ENCODE measurements around the gene ATG16L1.

The ATG16L1 gene

DNA sequence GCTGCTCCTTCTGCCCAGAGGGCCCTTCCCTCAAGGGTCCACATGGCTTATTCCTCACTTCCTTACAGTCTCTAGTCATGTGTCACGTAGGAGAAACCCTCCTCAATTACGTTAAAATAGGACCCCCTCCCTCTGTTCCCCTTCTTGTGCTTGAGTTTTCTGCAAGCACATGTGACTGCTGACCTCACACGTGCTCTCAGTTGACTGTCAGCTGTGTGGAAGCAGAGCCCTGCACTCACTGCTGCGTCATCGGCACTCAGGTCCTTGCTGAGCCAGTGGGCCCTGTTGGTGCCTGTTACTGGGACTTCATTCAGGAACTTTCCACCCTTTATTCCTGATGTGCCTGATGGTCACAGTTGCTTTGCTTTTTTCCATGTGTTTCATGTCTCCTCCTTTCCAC lies 11.1 kb downstream of the ATG16L1 start:
- Histone ChIP-seq H3K4me2 (ENCODE audit: low read length) (no peak overlapping the region), H3K4me3 (ENCODE audit: low read length) (no peak overlapping the region), H3K9ac (ENCODE audit: low read depth, low read length) (no peak overlapping the region), H3K27me3 (ENCODE audit: control insufficient read depth, insufficient read depth, low read length) (no peaks in the 10 kb centered on the region), H3K9me3 (replicated peaks; ENCODE audit: low read length) (no peaks in the 10 kb centered on the region), H3K36me3 (ENCODE audit: insufficient read depth, low read length) (peaks cover 78% of the 10 kb centered on the region), H3K4me1 (ENCODE audit: control insufficient read depth, insufficient read depth, low read length) (no peaks in the 10 kb centered on the region)

- Histone ChIP-seq H3K4me2 (ENCODE audit: low read length) (no peak overlapping the region), H3K36me3 (ENCODE audit: insufficient read depth, low read length) (peaks cover 79% of the 10 kb centered on the region), H3K4me1 (ENCODE audit: control insufficient read depth, insufficient read depth, low read length) (no peaks in the 10 kb centered on the region), H3K4me3 (ENCODE audit: low read length) (no peak overlapping the region), H3K27me3 (ENCODE audit: control insufficient read depth, insufficient read depth, low read length) (no peaks in the 10 kb centered on the region), H3K9ac (ENCODE audit: low read depth, low read length) (no peak overlapping the region), H3K9me3 (replicated peaks; ENCODE audit: low read length) (no peaks in the 10 kb centered on the region)
Measured at GRCh38 chr2:233263045-233263570, 11.6 kb downstream of the ATG16L1 start.

DNA sequence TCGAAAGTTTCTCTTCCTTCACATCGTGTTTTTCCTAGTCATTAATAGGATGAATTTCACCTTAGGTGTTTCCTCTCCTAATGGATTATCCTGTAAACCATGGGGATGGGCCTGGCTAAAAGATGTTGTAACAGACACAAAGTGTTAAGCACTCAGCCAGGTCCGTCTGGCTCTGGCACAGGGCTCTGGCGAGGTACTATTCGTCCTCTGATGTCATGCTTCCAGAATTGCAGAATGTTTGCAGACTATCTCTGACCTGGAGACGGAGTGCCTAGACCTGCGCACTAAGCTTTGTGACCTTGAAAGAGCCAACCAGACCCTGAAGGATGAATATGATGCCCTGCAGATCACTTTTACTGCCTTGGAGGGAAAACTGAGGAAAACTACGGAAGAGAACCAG lies 13.2 kb downstream of the ATG16L1 start:
- no peak overlapping the region for H3K4me2 ChIP-seq (ENCODE audit: low read length)
- no peak overlapping the region for H3K4me3 ChIP-seq (ENCODE audit: low read length)
- H3K36me3 ChIP-seq (ENCODE audit: insufficient read depth, low read length), result peaks cover 76% of the 10 kb centered on the region
- no peak overlapping the region for H3K9ac ChIP-seq (ENCODE audit: low read depth, low read length)
- no peaks in the 10 kb centered on the region for H3K27me3 ChIP-seq (ENCODE audit: control insufficient read depth, insufficient read depth, low read length)
- H3K4me1 ChIP-seq (ENCODE audit: control insufficient read depth, insufficient read depth, low read length), result no peaks in the 10 kb centered on the region
- H3K9me3 ChIP-seq (replicated peaks; ENCODE audit: low read length), result no peaks in the 10 kb centered on the region

DNA sequence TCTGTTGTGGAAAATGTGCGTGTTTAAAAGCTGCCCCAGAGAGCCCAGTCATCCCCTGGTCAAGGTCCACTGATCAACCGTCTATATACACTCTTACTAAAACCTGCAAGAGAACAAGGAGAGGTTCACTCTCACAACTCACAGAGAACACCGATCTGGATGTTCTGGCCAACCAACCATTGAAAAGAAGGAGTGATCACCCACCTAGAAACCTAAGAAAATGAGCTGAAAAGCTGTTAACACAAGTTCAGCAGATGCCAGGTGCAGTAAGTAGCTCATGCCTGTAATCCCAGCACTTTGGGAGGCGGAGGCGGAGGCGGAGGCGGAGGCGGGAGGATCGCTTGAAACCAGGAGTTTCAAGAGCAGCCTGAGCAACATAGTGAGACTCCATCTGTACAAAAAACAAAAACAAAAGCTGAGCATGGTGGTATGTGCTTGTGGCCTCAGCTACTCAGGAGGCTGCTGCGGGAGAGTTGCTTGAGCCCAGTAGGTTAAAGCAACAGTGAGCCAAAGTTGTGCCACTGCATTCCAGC lies 14.5 kb downstream of the ATG16L1 start:
- H3K4me2 ChIP-seq (ENCODE audit: low read length), result no peak overlapping the region
- no peaks in the 10 kb centered on the region for H3K9me3 ChIP-seq (replicated peaks; ENCODE audit: low read length)
- no peak overlapping the region for H3K9ac ChIP-seq (ENCODE audit: low read depth, low read length)
- no peaks in the 10 kb centered on the region for H3K27me3 ChIP-seq (ENCODE audit: control insufficient read depth, insufficient read depth, low read length)
- H3K36me3 ChIP-seq (ENCODE audit: insufficient read depth, low read length), result peaks cover 74% of the 10 kb centered on the region
- no peak overlapping the region for H3K4me3 ChIP-seq (ENCODE audit: low read length)
- no peaks in the 10 kb centered on the region for H3K4me1 ChIP-seq (ENCODE audit: control insufficient read depth, insufficient read depth, low read length)

GRCh38 chr2:233266481-233266880 lies 15.0 kb downstream of the ATG16L1 start:
- H3K4me2 ChIP-seq (ENCODE audit: low read length), result no peak overlapping the region
- H3K36me3 ChIP-seq (ENCODE audit: insufficient read depth, low read length), result peaks cover 73% of the 10 kb centered on the region
- no peaks in the 10 kb centered on the region for H3K4me1 ChIP-seq (ENCODE audit: control insufficient read depth, insufficient read depth, low read length)
- no peak overlapping the region for H3K4me3 ChIP-seq (ENCODE audit: low read length)
- no peaks in the 10 kb centered on the region for H3K9me3 ChIP-seq (replicated peaks; ENCODE audit: low read length)
- H3K27me3 ChIP-seq (ENCODE audit: control insufficient read depth, insufficient read depth, low read length), result no peaks in the 10 kb centered on the region
- no peak overlapping the region for H3K9ac ChIP-seq (ENCODE audit: low read depth, low read length)

DNA sequence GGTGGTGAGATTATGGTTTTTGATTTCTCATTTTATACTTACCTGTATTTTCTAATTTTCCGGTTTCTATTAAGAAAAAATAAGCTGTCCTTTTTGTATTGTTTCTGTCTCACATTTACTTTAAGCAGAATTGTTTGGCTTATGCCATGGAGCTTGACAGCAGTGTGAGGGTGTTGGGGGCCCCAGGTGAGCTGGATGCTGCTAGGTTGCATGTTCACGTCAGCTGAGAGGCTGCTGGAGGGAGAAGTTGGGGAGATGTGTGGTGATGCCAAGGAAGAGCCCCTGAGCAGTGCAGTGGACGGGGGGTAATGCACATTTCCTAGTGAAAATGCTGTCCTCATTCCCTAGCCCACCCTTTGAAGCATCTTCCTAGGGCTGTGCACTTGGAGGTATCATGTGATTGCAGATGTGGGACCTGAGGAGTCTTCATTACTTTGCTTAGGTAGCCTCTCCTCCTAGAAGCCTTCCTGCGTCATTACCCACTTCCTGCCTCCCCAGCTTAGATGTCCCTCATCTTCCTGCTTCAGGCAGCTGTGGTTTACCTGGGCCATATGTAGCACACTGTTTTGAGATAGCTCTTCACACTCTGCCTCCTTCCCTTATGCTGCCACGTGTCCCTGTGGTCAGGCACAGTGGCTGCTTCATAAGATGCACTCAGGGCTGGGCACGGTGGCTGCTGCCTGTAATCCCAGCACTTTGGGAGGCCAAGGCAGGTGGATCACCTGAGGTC lies 16.2 kb downstream of the ATG16L1 start:
- Histone ChIP-seq H3K4me1 (ENCODE audit: control insufficient read depth, insufficient read depth, low read length) (no peaks in the 10 kb centered on the region), H3K4me3 (ENCODE audit: low read length) (no peak overlapping the region), H3K9me3 (replicated peaks; ENCODE audit: low read length) (no peaks in the 10 kb centered on the region), H3K36me3 (ENCODE audit: insufficient read depth, low read length) (peaks cover 73% of the 10 kb centered on the region), H3K27me3 (ENCODE audit: control insufficient read depth, insufficient read depth, low read length) (no peaks in the 10 kb centered on the region), H3K4me2 (ENCODE audit: low read length) (no peak overlapping the region), H3K9ac (ENCODE audit: low read depth, low read length) (no peak overlapping the region)

DNA sequence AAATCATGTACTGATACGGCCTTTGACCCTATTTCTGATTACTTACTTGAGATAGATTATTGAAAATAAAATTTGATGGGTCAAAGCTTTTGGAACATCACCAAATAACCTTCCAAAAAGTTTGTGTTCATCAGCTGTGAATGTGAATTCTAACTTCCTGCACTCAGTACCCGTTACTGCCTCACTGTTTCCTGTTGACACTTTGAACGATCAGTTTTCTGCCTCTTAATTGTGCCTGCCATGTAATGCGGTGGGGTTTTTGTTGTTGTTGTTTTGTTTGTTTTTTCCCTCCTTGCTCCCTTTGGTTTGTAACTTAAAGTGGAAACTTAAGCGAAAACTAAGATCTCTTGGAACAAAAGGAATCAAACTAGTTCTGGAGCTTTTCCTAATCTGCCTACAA lies 18.9 kb downstream of the ATG16L1 start:
- Histone ChIP-seq H3K4me2 (ENCODE audit: low read length) (no peak overlapping the region), H3K27me3 (ENCODE audit: control insufficient read depth, insufficient read depth, low read length) (no peaks in the 10 kb centered on the region), H3K4me1 (ENCODE audit: control insufficient read depth, insufficient read depth, low read length) (no peaks in the 10 kb centered on the region), H3K9ac (ENCODE audit: low read depth, low read length) (no peak overlapping the region), H3K9me3 (replicated peaks; ENCODE audit: low read length) (no peaks in the 10 kb centered on the region), H3K4me3 (ENCODE audit: low read length) (no peak overlapping the region), H3K36me3 (ENCODE audit: insufficient read depth, low read length) (peaks cover 74% of the 10 kb centered on the region)

- no peak overlapping the region for H3K4me3 ChIP-seq (ENCODE audit: low read length)
- no peaks in the 10 kb centered on the region for H3K9me3 ChIP-seq (replicated peaks; ENCODE audit: low read length)
- no peak overlapping the region for H3K4me2 ChIP-seq (ENCODE audit: low read length)
- no peaks in the 10 kb centered on the region for H3K27me3 ChIP-seq (ENCODE audit: control insufficient read depth, insufficient read depth, low read length)
- H3K36me3 ChIP-seq (ENCODE audit: insufficient read depth, low read length), result peaks cover 76% of the 10 kb centered on the region
- no peaks in the 10 kb centered on the region for H3K4me1 ChIP-seq (ENCODE audit: control insufficient read depth, insufficient read depth, low read length)
- no peak overlapping the region for H3K9ac ChIP-seq (ENCODE audit: low read depth, low read length)
Measured at GRCh38 chr2:233270951-233271350, 19.5 kb downstream of the ATG16L1 start.

- Histone ChIP-seq H3K4me2 (ENCODE audit: low read length) (no peak overlapping the region), H3K9me3 (replicated peaks; ENCODE audit: low read length) (no peaks in the 10 kb centered on the region), H3K4me3 (ENCODE audit: low read length) (no peak overlapping the region), H3K27me3 (ENCODE audit: control insufficient read depth, insufficient read depth, low read length) (no peaks in the 10 kb centered on the region), H3K9ac (ENCODE audit: low read depth, low read length) (no peak overlapping the region), H3K4me1 (ENCODE audit: control insufficient read depth, insufficient read depth, low read length) (no peaks in the 10 kb centered on the region), H3K36me3 (ENCODE audit: insufficient read depth, low read length) (peaks cover 76% of the 10 kb centered on the region)
Measured at GRCh38 chr2:233271693-233272092, 20.2 kb downstream of the ATG16L1 start.

- H3K9ac ChIP-seq (ENCODE audit: low read depth, low read length), result no peak overlapping the region
- peaks cover 80% of the 10 kb centered on the region for H3K36me3 ChIP-seq (ENCODE audit: insufficient read depth, low read length)
- H3K4me2 ChIP-seq (ENCODE audit: low read length), result no peak overlapping the region
Measured at GRCh38 chr2:233273120-233273519, 21.6 kb downstream of the ATG16L1 start.

DNA sequence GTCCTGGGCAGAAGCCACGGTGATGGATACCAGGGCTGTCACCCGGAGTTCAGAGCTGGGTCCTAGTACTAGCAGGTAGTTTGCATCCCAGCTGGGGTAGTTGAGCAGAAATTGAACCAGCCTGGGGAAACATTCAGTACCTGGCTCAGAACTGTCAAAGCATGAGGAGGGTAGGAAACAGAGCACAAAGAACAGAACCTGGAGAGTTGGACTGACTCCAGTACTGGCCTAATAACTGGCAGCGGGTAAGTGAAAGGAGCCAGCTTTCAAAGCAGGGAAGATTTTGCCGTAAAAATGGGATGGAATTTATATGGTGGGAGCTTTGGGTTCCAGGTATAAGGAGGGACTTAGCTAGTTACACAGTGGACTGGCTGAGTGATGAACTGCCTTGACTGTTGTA lies 23.8 kb downstream of the ATG16L1 start:
- no peak overlapping the region for H3K4me3 ChIP-seq (ENCODE audit: low read length)
- no peaks in the 10 kb centered on the region for H3K4me1 ChIP-seq (ENCODE audit: control insufficient read depth, insufficient read depth, low read length)
- H3K27me3 ChIP-seq (ENCODE audit: control insufficient read depth, insufficient read depth, low read length), result no peaks in the 10 kb centered on the region
- H3K4me2 ChIP-seq (ENCODE audit: low read length), result no peak overlapping the region
- H3K9ac ChIP-seq (ENCODE audit: low read depth, low read length), result no peak overlapping the region
- no peaks in the 10 kb centered on the region for H3K9me3 ChIP-seq (replicated peaks; ENCODE audit: low read length)
- H3K36me3 ChIP-seq (ENCODE audit: insufficient read depth, low read length), result peaks cover 88% of the 10 kb centered on the region

More at GRCh38 chr2:233273120-233273519, 21.6 kb downstream of the ATG16L1 start:
- Histone ChIP-seq H3K4me3 (ENCODE audit: low read length) (no peak overlapping the region), H3K9me3 (replicated peaks; ENCODE audit: low read length) (no peaks in the 10 kb centered on the region), H3K27me3 (ENCODE audit: control insufficient read depth, insufficient read depth, low read length) (no peaks in the 10 kb centered on the region), H3K4me1 (ENCODE audit: control insufficient read depth, insufficient read depth, low read length) (no peaks in the 10 kb centered on the region)

- H3K9me3 ChIP-seq (replicated peaks; ENCODE audit: low read length), result no peaks in the 10 kb centered on the region
- no peaks in the 10 kb centered on the region for H3K27me3 ChIP-seq (ENCODE audit: control insufficient read depth, insufficient read depth, low read length)
- peaks cover 87% of the 10 kb centered on the region for H3K36me3 ChIP-seq (ENCODE audit: insufficient read depth, low read length)
- H3K4me2 ChIP-seq (ENCODE audit: low read length), result no peak overlapping the region
- no peaks in the 10 kb centered on the region for H3K4me1 ChIP-seq (ENCODE audit: control insufficient read depth, insufficient read depth, low read length)
- no peak overlapping the region for H3K4me3 ChIP-seq (ENCODE audit: low read length)
- no peak overlapping the region for H3K9ac ChIP-seq (ENCODE audit: low read depth, low read length)
Measured at GRCh38 chr2:233278921-233279320, 27.4 kb downstream of the ATG16L1 start.
